H1 (cell line): ENCODE data around the gene MLYCD. TPM values are rescaled to one million over a fixed set of nuclear protein-coding genes. Genes with fewer than 3 reads are reported as not detected.

Source experiments
- CTCF ChIA-PET: fragments of 300-600 bp; sonication (Branson Sonifier 250); formaldehyde crosslinking; loops from one replicate; lab custom pipeline; 2021; ENCODE audit not compliant: partially characterized antibody; lab: Charles Lee
- POLR2A ChIA-PET: fragments of 300-600 bp; sonication (Branson Sonifier 250); formaldehyde crosslinking; loops from one replicate; lab custom pipeline; 2021; ENCODE audit warnings: inconsistent platforms; ENCODE audit not compliant: partially characterized antibody; lab: Charles Lee
- DNase-seq, 2 experiments: peaks; one replicate each; pipeline versions ENCODE4 v3.0.0 to v3.0.0-alpha.2; 2010 to 2022; ENCODE audit warnings: low spot score in 2 of 2, low read depth in 1 of 2, mixed read lengths in 1 of 2
- FAIRE-seq: peaks from 2 replicates; lab custom pipeline; 2011; peaks lifted over from hg19 to GRCh38; lab: Jason Lieb, UNC
- H2AFZ ChIP-seq: 2 replicates; pipeline ENCODE4 v1.8.1; 2012; ENCODE audit warnings: low read length, inconsistent platforms
- H2AK5ac ChIP-seq: 2 replicates; pipeline ENCODE4 v1.6.1; 2013; ENCODE audit warnings: low read depth, low read length
- H2BK120ac ChIP-seq: replicated peaks from 2 replicates; pipeline ENCODE3; 2013; ENCODE audit warnings: low read depth, low read length, inconsistent platforms
- H2BK12ac ChIP-seq: 2 replicates; pipeline ENCODE4 v1.6.1; 2013; ENCODE audit warnings: low read depth, low read length
- H2BK15ac ChIP-seq: 2 replicates; pipeline ENCODE4 v1.6.1; 2013; ENCODE audit warnings: low read length
- H2BK20ac ChIP-seq: 2 replicates; pipeline ENCODE4 v1.6.1; 2013; ENCODE audit warnings: low read length
- H2BK5ac ChIP-seq: 2 replicates; pipeline ENCODE4 v1.6.1; 2013; ENCODE audit warnings: low read depth, low read length
- H3K14ac ChIP-seq: 2 replicates; pipeline ENCODE4 v1.6.1; 2013; ENCODE audit warnings: inconsistent platforms; ENCODE audit not compliant: insufficient read length
- H3K18ac ChIP-seq: 2 replicates; pipeline ENCODE4 v1.6.1; 2013; ENCODE audit warnings: low read length; ENCODE audit errors: extremely low read depth
- H3K23ac ChIP-seq: 2 replicates; pipeline ENCODE4 v1.6.1; 2013; ENCODE audit warnings: inconsistent platforms; ENCODE audit not compliant: insufficient read length
- H3K23me2 ChIP-seq: 2 replicates; pipeline ENCODE4 v1.6.1; 2013; ENCODE audit warnings: low read depth, low read length
- H3K27ac ChIP-seq: 2 replicates; pipeline ENCODE4 v1.6.1; 2011; ENCODE audit warnings: low read depth, low read length, inconsistent platforms
- H3K27me3 ChIP-seq, 4 experiments: replicated peaks in 1 of 4; 1 replicate in 1 of 4; 2 replicates in 3 of 4; pipeline versions ENCODE4 v1.6.1 to v1.8.1; 2011 to 2013; ENCODE audit warnings: low read length in 3 of 4, mild to moderate bottlenecking in 3 of 4, inconsistent platforms in 2 of 4, mixed read lengths in 2 of 4, moderate library complexity in 1 of 4; ENCODE audit not compliant: control insufficient read depth in 3 of 4, insufficient read depth in 3 of 4; ENCODE audit errors: extremely low read depth in 1 of 4
- H3K36me3 ChIP-seq, 4 experiments: 2 replicates each; pipeline versions ENCODE4 v1.6.1 to v1.8.1; 2011 to 2013; ENCODE audit warnings: mild to moderate bottlenecking in 4 of 4, low read length in 3 of 4, moderate library complexity in 2 of 4, control low read depth in 1 of 4, inconsistent platforms in 1 of 4; ENCODE audit not compliant: insufficient read depth in 4 of 4, control insufficient read depth in 2 of 4
- H3K4ac ChIP-seq: replicated peaks from 2 replicates; pipeline ENCODE3; 2013; ENCODE audit warnings: low read length, low read depth, mixed read lengths, inconsistent platforms; ENCODE audit not compliant: insufficient read length
- H3K4me1 ChIP-seq, 4 experiments: replicated peaks in 1 of 4; 1 replicate in 1 of 4; 2 replicates in 3 of 4; pipeline versions ENCODE4 v1.6.1 to v1.8.1; 2011 to 2013; ENCODE audit warnings: low read length in 3 of 4, inconsistent platforms in 2 of 4, mixed read lengths in 1 of 4; ENCODE audit not compliant: insufficient read depth in 4 of 4, control insufficient read depth in 3 of 4
- H3K4me2 ChIP-seq, 2 experiments: 2 replicates each; pipeline versions ENCODE4 v1.6.1 to v1.8.1; 2011 to 2013; ENCODE audit warnings: low read depth in 2 of 2, low read length in 2 of 2, control low read depth in 1 of 2, inconsistent platforms in 1 of 2, mild to moderate bottlenecking in 1 of 2; ENCODE audit not compliant: insufficient read depth in 1 of 2
- H3K4me3 ChIP-seq, 4 experiments: fragments of 200-600, 300-600 bp in 1 of 4; sonication (generic), shearing (Covaris generic), sonication (Bioruptor Twin) in 1 of 4; 2 replicates each; pipeline versions ENCODE4 v1.5.1 to v1.8.1; 2011 to 2016; ENCODE audit warnings: low read length in 4 of 4, low read depth in 3 of 4, control low read depth in 2 of 4, inconsistent platforms in 2 of 4, mild to moderate bottlenecking in 2 of 4, mixed read lengths in 1 of 4, moderate library complexity in 1 of 4; ENCODE audit not compliant: insufficient read depth in 2 of 4; ENCODE audit errors: extremely low read depth in 1 of 4
- H3K56ac ChIP-seq: replicated peaks from 2 replicates; pipeline ENCODE3; 2013; ENCODE audit warnings: low read depth, mild to moderate bottlenecking, mixed read lengths, low read length, inconsistent platforms; ENCODE audit not compliant: insufficient read length
- H3K79me1 ChIP-seq: 2 replicates; pipeline ENCODE4 v1.6.1; 2013; ENCODE audit warnings: low read depth, low read length, control low read depth
- H3K79me2 ChIP-seq, 2 experiments: 2 replicates each; pipeline versions ENCODE4 v1.6.1 to v1.8.1; 2012 to 2013; ENCODE audit warnings: low read length in 2 of 2, mild to moderate bottlenecking in 2 of 2, inconsistent platforms in 1 of 2; ENCODE audit not compliant: insufficient read depth in 2 of 2, control insufficient read depth in 1 of 2
- H3K9ac ChIP-seq, 4 experiments: replicated peaks in 1 of 4; 1 replicate in 1 of 4; 2 replicates in 3 of 4; pipeline versions ENCODE4 v1.6.1 to v1.8.1; 2011 to 2013; ENCODE audit warnings: low read depth in 3 of 4, low read length in 3 of 4, control low read depth in 2 of 4, mild to moderate bottlenecking in 2 of 4, moderate library complexity in 2 of 4, inconsistent platforms in 1 of 4; ENCODE audit errors: extremely low read depth in 1 of 4
- H3K9me3 ChIP-seq, 2 experiments: 2 replicates each; pipeline versions ENCODE4 v1.6.1 to v1.8.1; 2012 to 2013; ENCODE audit warnings: mild to moderate bottlenecking in 2 of 2, moderate library complexity in 2 of 2, control low read depth in 1 of 2, inconsistent platforms in 1 of 2, low read depth in 1 of 2, low read length in 1 of 2, mixed read lengths in 1 of 2; ENCODE audit not compliant: insufficient read depth in 2 of 2
- H4K20me1 ChIP-seq, 2 experiments: replicated peaks in 1 of 2; 2 replicates each; pipeline versions ENCODE3 to v1.8.1; 2011 to 2013; ENCODE audit warnings: inconsistent platforms in 2 of 2, low read length in 2 of 2, mild to moderate bottlenecking in 1 of 2; ENCODE audit not compliant: insufficient read depth in 2 of 2, control insufficient read depth in 1 of 2
- H4K5ac ChIP-seq: 2 replicates; pipeline ENCODE4 v1.6.1; 2013; ENCODE audit warnings: low read length, low read depth, mixed read lengths, inconsistent platforms; ENCODE audit not compliant: insufficient read length
- H4K8ac ChIP-seq: 2 replicates; pipeline ENCODE4 v1.8.0; 2013; ENCODE audit warnings: mild to moderate bottlenecking, moderate library complexity, low read length, inconsistent platforms; ENCODE audit not compliant: insufficient read depth; ENCODE audit errors: extremely low read depth
- H4K91ac ChIP-seq: replicated peaks from 2 replicates; pipeline ENCODE3; 2013; ENCODE audit warnings: low read length, mixed read lengths, inconsistent platforms; ENCODE audit not compliant: insufficient read length
- CHD1 ChIP-seq: IDR thresholded peaks from 2 replicates; pipeline ENCODE4 v1.6.1; 2012; ENCODE audit warnings: low read depth, low read length, improper control_type of control experiment
- CTBP2 ChIP-seq: IDR thresholded peaks from 2 replicates; pipeline ENCODE4 v1.7.0; 2011; ENCODE audit warnings: borderline replicate concordance, mild to moderate bottlenecking, moderate library complexity, mixed read lengths, low read length; ENCODE audit not compliant: insufficient read depth, insufficient read length
- JUND ChIP-seq: IDR thresholded peaks from 2 replicates; pipeline ENCODE4 v1.6.1; 2011; ENCODE audit warnings: mild to moderate bottlenecking, improper control_type of control experiment, low read length
- KDM4A ChIP-seq: IDR thresholded peaks from one replicate; pipeline ENCODE4 v1.7.1; 2012; ENCODE audit warnings: low read depth, mild to moderate bottlenecking, moderate library complexity, low read length, inconsistent platforms; ENCODE audit not compliant: severe bottlenecking
- KDM5A ChIP-seq: fragments of 200-600 bp; IDR thresholded peaks from 2 replicates; pipeline ENCODE4 v1.7.1; 2012; ENCODE audit warnings: mild to moderate bottlenecking, low read length, inconsistent platforms, mixed read lengths
- NRF1 ChIP-seq: IDR thresholded peaks from 2 replicates; pipeline ENCODE4 v1.6.1; 2011; ENCODE audit warnings: mild to moderate bottlenecking, low read depth, low read length, improper control_type of control experiment
- SRF ChIP-seq: IDR thresholded peaks from 2 replicates; pipeline ENCODE4 v1.6.1; 2011; ENCODE audit warnings: mild to moderate bottlenecking, low read depth, low read length, moderate library complexity
- TBP ChIP-seq: IDR thresholded peaks from 2 replicates; pipeline ENCODE4 v1.6.1; 2011; ENCODE audit warnings: low read depth, low read length, improper control_type of control experiment
- WGBS, 2 experiments: shearing (Covaris generic) in 1 of 2; methylation state at CpG; one replicate each; pipeline versions ENCODE4 v1.1.6 to v1.1.7; 2013 to 2015; ENCODE audit warnings: low lambda C conversion rate in 2 of 2, mixed read lengths in 2 of 2, inconsistent platforms in 1 of 2, low coverage in 1 of 2, missing lambda C conversion rate in 1 of 2; ENCODE audit not compliant: insufficient replicate concordance in 2 of 2, insufficient coverage in 1 of 2, insufficient read length in 1 of 2; ENCODE audit errors: extremely low coverage in 1 of 2, missing lambda C conversion rate in 1 of 2; 5-methylcytosine and 5-hydroxymethylcytosine counted together
- polyA plus RNA-seq, 7 experiments: library from polyadenylated mRNA; depleted of rRNA in 3 of 7; stranded (reverse) in 5 of 7; unstranded in 2 of 7; fragments of >200 nt in 5 of 7; fragments of 200-250 nt in 2 of 7; gene quantifications; 1 replicate in 5 of 7; 2 replicates in 1 of 7; 4 replicates in 1 of 7; pipeline versions ENCODE4 v1.2.1 to v1.2.3, GENCODE V29; 2011 to 2013; ENCODE audit warnings: missing spikeins in 2 of 7, mixed read lengths in 2 of 7
- total RNA-seq: library from RNA; stranded (reverse); fragmentation: NEBNext Ultra II Directional; extraction: Animal tissue kit (Norgen Biotek cat#: 25700); gene quantifications from 2 replicates; pipeline ENCODE4 v1.2.1, GENCODE V29; 2021
- TF ChIP-seq, protein P1 (sequence below): IDR thresholded peaks from 2 replicates; pipeline ENCODE4 v1.6.1; 2012; ENCODE audit warnings: inconsistent platforms

MLYCD gene
- total and polyA plus RNA-seq, 2 of the 8 experiments (the other 6 are each of a cell fraction or from before 2014, with no cell fraction given) = 3.7 to 7.0 TPM

DNA sequence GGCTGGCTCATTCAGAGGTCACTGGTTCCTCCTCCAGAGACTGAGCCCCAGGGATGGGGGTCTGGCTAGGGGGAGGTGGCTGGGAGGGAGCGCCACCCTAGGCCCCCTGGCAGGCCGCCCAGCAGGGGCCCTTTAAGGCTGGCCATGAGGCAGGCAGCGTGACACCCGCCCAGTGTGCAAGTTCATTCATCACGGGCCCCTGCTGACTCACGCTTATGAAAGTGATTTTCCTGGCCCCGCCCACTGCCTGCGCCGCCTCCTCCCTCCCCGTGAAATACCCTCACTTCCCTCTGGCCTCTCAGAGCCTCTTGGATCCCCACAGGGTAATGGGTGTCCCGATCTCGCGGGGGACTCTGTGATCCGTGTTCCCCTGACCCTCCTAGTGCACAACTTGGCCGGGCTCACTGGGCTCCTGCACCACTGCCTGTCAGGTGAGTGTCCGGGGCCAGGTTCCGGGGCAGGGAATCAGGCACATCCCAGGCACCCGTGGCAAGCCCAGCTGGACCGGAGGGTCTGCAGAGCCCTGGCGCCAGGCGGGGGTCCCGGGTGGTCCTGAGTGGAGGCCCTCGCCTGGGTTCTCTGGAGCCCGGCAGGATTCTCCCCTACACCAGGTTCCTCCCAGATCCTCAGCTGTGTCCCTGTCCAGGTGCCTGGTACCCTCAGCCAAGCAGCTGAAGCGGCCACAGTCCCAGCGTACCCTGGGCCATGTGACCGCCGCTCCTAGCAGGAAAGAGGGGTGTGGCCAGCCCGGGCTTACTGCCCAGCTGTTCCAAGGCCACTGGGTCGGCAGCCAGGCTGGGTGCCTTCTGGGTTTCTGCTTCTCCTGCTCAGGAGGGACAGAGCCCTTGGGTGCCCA, 54.3 kb downstream of the MLYCD start, which contains the start of gene OSGIN1:
TSS of gene OSGIN1 (plus strand) at position 301 of the 856 bp plus-strand sequence. CDS start 4,432 bp downstream, outside the sequence.
- Histone ChIP-seq H3K36me3 (no peaks in the 10 kb centered on the region), H3K27ac (no peak within 1 kb of the TSS), H4K5ac (no peak within 1 kb of the TSS), H3K9ac (no peak within 1 kb of the TSS), H2BK120ac (no peak within 1 kb of the TSS), H3K18ac (no peak within 1 kb of the TSS; the same call in 1 of the 2 replicates), H4K8ac (peak within 1 kb of the TSS; percentile 54; the same call in 1 of the 2 replicates), H2BK12ac (no peak within 1 kb of the TSS), H2BK5ac (no peak within 1 kb of the TSS), H3K23ac (no peak within 1 kb of the TSS), H3K4me3 (peak within 1 kb of the TSS; percentile 4 to 47 (median 14); a peak in 6 of 8 replicates), H3K4ac (no peak within 1 kb of the TSS), H4K20me1 (no peaks in the 10 kb centered on the region), H3K9me3 (no peaks in the 10 kb centered on the region), H3K79me2 (no peaks in the 10 kb centered on the region), H3K56ac (no peak within 1 kb of the TSS), H2AK5ac (no peak within 1 kb of the TSS), H2AFZ (no peak within 1 kb of the TSS), H3K23me2 (0 out of 2 replicates have a peak, but pooled peaks cover 1% of the 10 kb centered on the region), H3K14ac (no peak within 1 kb of the TSS), H2BK15ac (no peak within 1 kb of the TSS), H3K79me1 (no peaks in the 10 kb centered on the region), H3K27me3 (no peaks in the 10 kb centered on the region), H4K91ac (no peak within 1 kb of the TSS), H3K4me1 (peaks cover 2 to 7% (median 4%) of the 10 kb centered on the region in 4 experiments; a peak in 6 of 7 replicates), H3K4me2 (peak within 1 kb of the TSS; percentile 47 to 54), H2BK20ac (no peak within 1 kb of the TSS)
- DNase-seq (peak in 1 of 2 experiments; percentile 72), FAIRE-seq (no peak)
- TF ChIP-seq, protein P1, sequence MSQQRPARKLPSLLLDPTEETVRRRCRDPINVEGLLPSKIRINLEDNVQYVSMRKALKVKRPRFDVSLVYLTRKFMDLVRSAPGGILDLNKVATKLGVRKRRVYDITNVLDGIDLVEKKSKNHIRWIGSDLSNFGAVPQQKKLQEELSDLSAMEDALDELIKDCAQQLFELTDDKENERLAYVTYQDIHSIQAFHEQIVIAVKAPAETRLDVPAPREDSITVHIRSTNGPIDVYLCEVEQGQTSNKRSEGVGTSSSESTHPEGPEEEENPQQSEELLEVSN = no peak
- TF ChIP-seq JUND (no peak), NRF1 (no peak), CTBP2 (no peak), KDM4A (peak; percentile 36), CHD1 (no peak), KDM5A (no peak), SRF (no peak), TBP (no peak)
- POLR2A ChIA-PET = interaction anchor here (0.7 to 1.4 kb wide), 6 partner anchors 13 to 91 kb away, joined by 3 to 4 read pairs (median 3); no protein-coding TSS in a partner anchor
- WGBS, 2 experiments = 63% methylated on average over 28 of the region's 30 CpGs; no CpG with 5 or more reads in 1 of the 2 experiments
- CTCF ChIA-PET = interaction anchor here (0.6 to 16.0 kb wide), 23 partner anchors 9 to 243 kb away, joined by 3 to 366 read pairs (median 4); partner anchors contain the start of gene SLC38A8
